H1 (cell line): ENCODE data around the gene KCNE4. TPM values are rescaled to one million over a fixed set of nuclear protein-coding genes. Genes with fewer than 3 reads are reported as not detected.

ENCODE experiments used
- CTCF ChIA-PET: fragments of 300-600 bp; sonication (Branson Sonifier 250); formaldehyde crosslinking; loops from one replicate; lab custom pipeline; 2021; ENCODE audit not compliant: partially characterized antibody; lab: Charles Lee
- POLR2A ChIA-PET: fragments of 300-600 bp; sonication (Branson Sonifier 250); formaldehyde crosslinking; loops from one replicate; lab custom pipeline; 2021; ENCODE audit warnings: inconsistent platforms; ENCODE audit not compliant: partially characterized antibody; lab: Charles Lee
- DNase-seq, 2 experiments: peaks; one replicate each; pipeline versions ENCODE4 v3.0.0 to v3.0.0-alpha.2; 2010 to 2022; ENCODE audit warnings: low spot score in 2 of 2, low read depth in 1 of 2, mixed read lengths in 1 of 2
- FAIRE-seq: peaks from 2 replicates; lab custom pipeline; 2011; peaks lifted over from hg19 to GRCh38; lab: Jason Lieb, UNC
- H2AFZ ChIP-seq: 2 replicates; pipeline ENCODE4 v1.8.1; 2012; ENCODE audit warnings: low read length, inconsistent platforms
- H2AK5ac ChIP-seq: 2 replicates; pipeline ENCODE4 v1.6.1; 2013; ENCODE audit warnings: low read depth, low read length
- H2BK120ac ChIP-seq: replicated peaks from 2 replicates; pipeline ENCODE3; 2013; ENCODE audit warnings: low read depth, low read length, inconsistent platforms
- H2BK12ac ChIP-seq: 2 replicates; pipeline ENCODE4 v1.6.1; 2013; ENCODE audit warnings: low read depth, low read length
- H2BK15ac ChIP-seq: 2 replicates; pipeline ENCODE4 v1.6.1; 2013; ENCODE audit warnings: low read length
- H2BK20ac ChIP-seq: 2 replicates; pipeline ENCODE4 v1.6.1; 2013; ENCODE audit warnings: low read length
- H2BK5ac ChIP-seq: 2 replicates; pipeline ENCODE4 v1.6.1; 2013; ENCODE audit warnings: low read depth, low read length
- H3K14ac ChIP-seq: 2 replicates; pipeline ENCODE4 v1.6.1; 2013; ENCODE audit warnings: inconsistent platforms; ENCODE audit not compliant: insufficient read length
- H3K18ac ChIP-seq: 2 replicates; pipeline ENCODE4 v1.6.1; 2013; ENCODE audit warnings: low read length; ENCODE audit errors: extremely low read depth
- H3K23ac ChIP-seq: 2 replicates; pipeline ENCODE4 v1.6.1; 2013; ENCODE audit warnings: inconsistent platforms; ENCODE audit not compliant: insufficient read length
- H3K23me2 ChIP-seq: 2 replicates; pipeline ENCODE4 v1.6.1; 2013; ENCODE audit warnings: low read depth, low read length
- H3K27ac ChIP-seq: 2 replicates; pipeline ENCODE4 v1.6.1; 2011; ENCODE audit warnings: low read depth, low read length, inconsistent platforms
- H3K27me3 ChIP-seq, 4 experiments: replicated peaks in 1 of 4; 1 replicate in 1 of 4; 2 replicates in 3 of 4; pipeline versions ENCODE4 v1.6.1 to v1.8.1; 2011 to 2013; ENCODE audit warnings: low read length in 3 of 4, mild to moderate bottlenecking in 3 of 4, inconsistent platforms in 2 of 4, mixed read lengths in 2 of 4, moderate library complexity in 1 of 4; ENCODE audit not compliant: control insufficient read depth in 3 of 4, insufficient read depth in 3 of 4; ENCODE audit errors: extremely low read depth in 1 of 4
- H3K36me3 ChIP-seq, 4 experiments: 2 replicates each; pipeline versions ENCODE4 v1.6.1 to v1.8.1; 2011 to 2013; ENCODE audit warnings: mild to moderate bottlenecking in 4 of 4, low read length in 3 of 4, moderate library complexity in 2 of 4, control low read depth in 1 of 4, inconsistent platforms in 1 of 4; ENCODE audit not compliant: insufficient read depth in 4 of 4, control insufficient read depth in 2 of 4
- H3K4ac ChIP-seq: replicated peaks from 2 replicates; pipeline ENCODE3; 2013; ENCODE audit warnings: low read length, low read depth, mixed read lengths, inconsistent platforms; ENCODE audit not compliant: insufficient read length
- H3K4me1 ChIP-seq, 4 experiments: replicated peaks in 1 of 4; 1 replicate in 1 of 4; 2 replicates in 3 of 4; pipeline versions ENCODE4 v1.6.1 to v1.8.1; 2011 to 2013; ENCODE audit warnings: low read length in 3 of 4, inconsistent platforms in 2 of 4, mixed read lengths in 1 of 4; ENCODE audit not compliant: insufficient read depth in 4 of 4, control insufficient read depth in 3 of 4
- H3K4me2 ChIP-seq, 2 experiments: 2 replicates each; pipeline versions ENCODE4 v1.6.1 to v1.8.1; 2011 to 2013; ENCODE audit warnings: low read depth in 2 of 2, low read length in 2 of 2, control low read depth in 1 of 2, inconsistent platforms in 1 of 2, mild to moderate bottlenecking in 1 of 2; ENCODE audit not compliant: insufficient read depth in 1 of 2
- H3K4me3 ChIP-seq, 4 experiments: fragments of 200-600, 300-600 bp in 1 of 4; sonication (generic), shearing (Covaris generic), sonication (Bioruptor Twin) in 1 of 4; 2 replicates each; pipeline versions ENCODE4 v1.5.1 to v1.8.1; 2011 to 2016; ENCODE audit warnings: low read length in 4 of 4, low read depth in 3 of 4, control low read depth in 2 of 4, inconsistent platforms in 2 of 4, mild to moderate bottlenecking in 2 of 4, mixed read lengths in 1 of 4, moderate library complexity in 1 of 4; ENCODE audit not compliant: insufficient read depth in 2 of 4; ENCODE audit errors: extremely low read depth in 1 of 4
- H3K56ac ChIP-seq: replicated peaks from 2 replicates; pipeline ENCODE3; 2013; ENCODE audit warnings: low read depth, mild to moderate bottlenecking, mixed read lengths, low read length, inconsistent platforms; ENCODE audit not compliant: insufficient read length
- H3K79me1 ChIP-seq: 2 replicates; pipeline ENCODE4 v1.6.1; 2013; ENCODE audit warnings: low read depth, low read length, control low read depth
- H3K79me2 ChIP-seq, 2 experiments: 2 replicates each; pipeline versions ENCODE4 v1.6.1 to v1.8.1; 2012 to 2013; ENCODE audit warnings: low read length in 2 of 2, mild to moderate bottlenecking in 2 of 2, inconsistent platforms in 1 of 2; ENCODE audit not compliant: insufficient read depth in 2 of 2, control insufficient read depth in 1 of 2
- H3K9ac ChIP-seq, 4 experiments: replicated peaks in 1 of 4; 1 replicate in 1 of 4; 2 replicates in 3 of 4; pipeline versions ENCODE4 v1.6.1 to v1.8.1; 2011 to 2013; ENCODE audit warnings: low read depth in 3 of 4, low read length in 3 of 4, control low read depth in 2 of 4, mild to moderate bottlenecking in 2 of 4, moderate library complexity in 2 of 4, inconsistent platforms in 1 of 4; ENCODE audit errors: extremely low read depth in 1 of 4
- H3K9me3 ChIP-seq, 2 experiments: 2 replicates each; pipeline versions ENCODE4 v1.6.1 to v1.8.1; 2012 to 2013; ENCODE audit warnings: mild to moderate bottlenecking in 2 of 2, moderate library complexity in 2 of 2, control low read depth in 1 of 2, inconsistent platforms in 1 of 2, low read depth in 1 of 2, low read length in 1 of 2, mixed read lengths in 1 of 2; ENCODE audit not compliant: insufficient read depth in 2 of 2
- H4K20me1 ChIP-seq, 2 experiments: replicated peaks in 1 of 2; 2 replicates each; pipeline versions ENCODE3 to v1.8.1; 2011 to 2013; ENCODE audit warnings: inconsistent platforms in 2 of 2, low read length in 2 of 2, mild to moderate bottlenecking in 1 of 2; ENCODE audit not compliant: insufficient read depth in 2 of 2, control insufficient read depth in 1 of 2
- H4K5ac ChIP-seq: 2 replicates; pipeline ENCODE4 v1.6.1; 2013; ENCODE audit warnings: low read length, low read depth, mixed read lengths, inconsistent platforms; ENCODE audit not compliant: insufficient read length
- H4K8ac ChIP-seq: 2 replicates; pipeline ENCODE4 v1.8.0; 2013; ENCODE audit warnings: mild to moderate bottlenecking, moderate library complexity, low read length, inconsistent platforms; ENCODE audit not compliant: insufficient read depth; ENCODE audit errors: extremely low read depth
- H4K91ac ChIP-seq: replicated peaks from 2 replicates; pipeline ENCODE3; 2013; ENCODE audit warnings: low read length, mixed read lengths, inconsistent platforms; ENCODE audit not compliant: insufficient read length
- ATF2 ChIP-seq: IDR thresholded peaks from 2 replicates; pipeline ENCODE4 v1.6.1; 2012; ENCODE audit warnings: low read length, inconsistent platforms
- CHD2 ChIP-seq: IDR thresholded peaks from 2 replicates; pipeline ENCODE4 v1.6.1; 2012; ENCODE audit warnings: low read length, improper control_type of control experiment
- CTBP2 ChIP-seq: IDR thresholded peaks from 2 replicates; pipeline ENCODE4 v1.7.0; 2011; ENCODE audit warnings: borderline replicate concordance, mild to moderate bottlenecking, moderate library complexity, mixed read lengths, low read length; ENCODE audit not compliant: insufficient read depth, insufficient read length
- EP300 ChIP-seq, 2 experiments: IDR thresholded peaks; 1 replicate in 1 of 2; 2 replicates in 1 of 2; pipeline ENCODE4 v1.6.1; 2011 to 2012; ENCODE audit warnings: low read depth in 2 of 2, low read length in 2 of 2, mild to moderate bottlenecking in 2 of 2, borderline replicate concordance in 1 of 2, inconsistent platforms in 1 of 2, moderate library complexity in 1 of 2
- GABPA ChIP-seq: IDR thresholded peaks from 2 replicates; pipeline ENCODE4 v1.6.1; 2011; ENCODE audit warnings: mild to moderate bottlenecking, low read length, moderate library complexity, borderline replicate concordance; ENCODE audit not compliant: insufficient read depth
- GTF2F1 ChIP-seq: IDR thresholded peaks from 2 replicates; pipeline ENCODE4 v1.6.1; 2012; ENCODE audit warnings: low read depth, low read length, improper control_type of control experiment, borderline replicate concordance
- RFX5 ChIP-seq: IDR thresholded peaks from 2 replicates; pipeline ENCODE4 v1.6.1; 2011; ENCODE audit warnings: low read depth, low read length, improper control_type of control experiment, borderline replicate concordance
- SIN3A ChIP-seq, 2 experiments: IDR thresholded peaks in 1 of 2; conservative IDR thresholded peaks in 1 of 2; 2 replicates each; pipeline ENCODE4 v1.6.1; 2011 to 2012; ENCODE audit warnings: low read length in 2 of 2, improper control_type of control experiment in 1 of 2, low read depth in 1 of 2, mild to moderate bottlenecking in 1 of 2
- SP2 ChIP-seq: IDR thresholded peaks from 2 replicates; pipeline ENCODE4 v1.6.1; 2012; ENCODE audit warnings: mild to moderate bottlenecking, low read length, inconsistent platforms
- SRF ChIP-seq: IDR thresholded peaks from 2 replicates; pipeline ENCODE4 v1.6.1; 2011; ENCODE audit warnings: mild to moderate bottlenecking, low read depth, low read length, moderate library complexity
- SUZ12 ChIP-seq: fragments of 200-600 bp; sonication (generic); IDR thresholded peaks from 2 replicates; pipeline ENCODE4 v1.6.1; 2012; ENCODE audit warnings: mild to moderate bottlenecking, inconsistent platforms, low read length, moderate library complexity, mixed read lengths
- YY1 ChIP-seq: IDR thresholded peaks from 2 replicates; pipeline ENCODE4 v1.6.1; 2011; ENCODE audit warnings: low read depth, mild to moderate bottlenecking, low read length
- WGBS, 2 experiments: shearing (Covaris generic) in 1 of 2; methylation state at CpG; one replicate each; pipeline versions ENCODE4 v1.1.6 to v1.1.7; 2013 to 2015; ENCODE audit warnings: low lambda C conversion rate in 2 of 2, mixed read lengths in 2 of 2, inconsistent platforms in 1 of 2, low coverage in 1 of 2, missing lambda C conversion rate in 1 of 2; ENCODE audit not compliant: insufficient replicate concordance in 2 of 2, insufficient coverage in 1 of 2, insufficient read length in 1 of 2; ENCODE audit errors: extremely low coverage in 1 of 2, missing lambda C conversion rate in 1 of 2; 5-methylcytosine and 5-hydroxymethylcytosine counted together
- polyA plus RNA-seq, 7 experiments: library from polyadenylated mRNA; depleted of rRNA in 3 of 7; stranded (reverse) in 5 of 7; unstranded in 2 of 7; fragments of >200 nt in 5 of 7; fragments of 200-250 nt in 2 of 7; gene quantifications; 1 replicate in 5 of 7; 2 replicates in 1 of 7; 4 replicates in 1 of 7; pipeline versions ENCODE4 v1.2.1 to v1.2.3, GENCODE V29; 2011 to 2013; ENCODE audit warnings: missing spikeins in 2 of 7, mixed read lengths in 2 of 7
- total RNA-seq: library from RNA; stranded (reverse); fragmentation: NEBNext Ultra II Directional; extraction: Animal tissue kit (Norgen Biotek cat#: 25700); gene quantifications from 2 replicates; pipeline ENCODE4 v1.2.1, GENCODE V29; 2021

The KCNE4 gene
- total and polyA plus RNA-seq, 2 of the 8 experiments (the other 6 are each of a cell fraction or from before 2014, with no cell fraction given) = 0.08 to 0.09 TPM

DNA sequence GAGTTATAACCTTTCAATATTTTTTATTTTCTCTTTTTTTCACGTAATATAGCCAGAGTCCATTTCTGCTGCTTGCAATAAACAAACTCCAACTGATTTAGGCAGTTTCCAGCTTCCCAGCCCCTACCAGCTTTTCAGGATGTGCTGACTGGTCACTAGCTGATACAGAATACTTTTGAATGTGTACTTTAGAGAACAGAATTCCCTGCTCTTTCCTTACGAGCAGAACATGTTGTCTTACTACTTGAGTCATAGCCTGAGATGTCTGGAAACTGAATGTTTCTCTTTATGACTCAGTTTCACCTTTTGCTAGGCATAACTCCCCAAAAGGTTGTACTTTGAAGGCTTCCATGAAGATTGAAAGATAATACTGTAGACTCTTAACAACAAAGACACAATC, 44.5 kb upstream of the KCNE4 start:
- Histone ChIP-seq H3K79me2 (no peaks in the 10 kb centered on the region), H3K79me1 (no peaks in the 10 kb centered on the region), H3K9ac (no peak overlapping the region), H3K23ac (no peak overlapping the region), H3K56ac (no peak overlapping the region), H3K27me3 (no peaks in the 10 kb centered on the region), H3K36me3 (no peaks in the 10 kb centered on the region), H2BK5ac (no peak overlapping the region), H3K14ac (no peak overlapping the region), H2BK20ac (no peak overlapping the region), H4K8ac (no peak overlapping the region), H4K5ac (no peak overlapping the region), H3K4ac (no peak overlapping the region), H3K9me3 (no peaks in the 10 kb centered on the region), H2AFZ (no peak overlapping the region), H4K20me1 (no peaks in the 10 kb centered on the region), H4K91ac (no peak overlapping the region), H3K18ac (no peak overlapping the region), H3K27ac (no peak overlapping the region), H3K4me1 (no peaks in the 10 kb centered on the region), H3K23me2 (no peaks in the 10 kb centered on the region), H2BK12ac (no peak overlapping the region), H2BK120ac (no peak overlapping the region), H3K4me2 (no peak overlapping the region), H2BK15ac (no peak overlapping the region), H3K4me3 (no peak overlapping the region), H2AK5ac (no peak overlapping the region)
- CTCF ChIA-PET = interaction anchor here (0.8 to 1.4 kb wide), 3 partner anchors 15 to 36 kb away, joined by 3 to 6 read pairs (median 3); no protein-coding TSS in a partner anchor
- WGBS, 2 experiments = 81% methylated on average over 2 of the region's 2 CpGs; no CpG with 5 or more reads in 1 of the 2 experiments
- DNase-seq (no peak), FAIRE-seq (no peak)
- POLR2A ChIA-PET = no interaction called here
- TF ChIP-seq CTBP2 = no peak
- no peak for TF ChIP-seq YY1
- TF ChIP-seq EP300 (IDR thresholded peaks at IDR 0.05; ENCODE audit: borderline replicate concordance in 1 of 2, low read depth in 2 of 2, low read length in 2 of 2) = no peak
- no peak for TF ChIP-seq CHD2
- TF ChIP-seq SIN3A (conservative IDR thresholded peaks at IDR 0.05 in 1 of 2, IDR thresholded peaks at IDR 0.05 in 1 of 2; ENCODE audit: low read depth in 1 of 2, low read length in 2 of 2) = no peak
- TF ChIP-seq RFX5 = no peak
- no peak for TF ChIP-seq ATF2
- TF ChIP-seq SP2 = no peak
- TF ChIP-seq SRF = no peak
- no peak for TF ChIP-seq GABPA
- TF ChIP-seq GTF2F1 = no peak
- no peak for TF ChIP-seq SUZ12
